ENCODE results near the gene FAM53B. TPM values are rescaled to one million over a fixed set of nuclear protein-coding genes. Genes with fewer than 3 reads are reported as not detected.

The FAM53B gene
- total RNA-seq, 1 donor from 2014 or later: 21.8 TPM

DNA sequence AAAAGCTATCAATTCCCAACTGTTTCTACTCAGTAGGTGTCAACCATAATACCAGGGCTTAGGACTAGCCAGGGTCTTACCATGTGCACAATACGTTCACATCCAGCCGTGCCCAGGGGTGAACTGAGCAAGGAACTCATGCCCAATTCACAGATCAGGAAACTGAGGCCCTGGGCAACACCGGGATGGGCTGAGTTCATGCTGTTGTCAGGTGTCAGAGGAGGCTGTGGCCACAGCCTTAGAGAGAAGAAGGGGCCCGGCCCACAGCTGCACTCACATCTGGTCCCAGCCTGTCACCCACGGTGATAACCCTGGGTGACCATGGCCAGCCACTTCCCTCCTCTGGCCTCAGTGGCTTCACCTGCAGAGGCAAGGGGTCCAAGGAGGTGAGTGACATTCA lies 92.0 kb downstream of the FAM53B start:
- DNase-seq: no peak
- intact Hi-C loops (cut with micrococcal nuclease): no loop called here
- Mint-ChIP-seq H3K4me3 (no peak overlapping the region), H3K27ac (no peak overlapping the region), H3K9me3 (no peaks in the 10 kb centered on the region), H3K36me3 (ENCODE audit: low read depth) (peaks cover 15% of the 10 kb centered on the region), H3K4me1 (peaks cover 61% of the 10 kb centered on the region), H3K27me3 (no peaks in the 10 kb centered on the region)

DNA sequence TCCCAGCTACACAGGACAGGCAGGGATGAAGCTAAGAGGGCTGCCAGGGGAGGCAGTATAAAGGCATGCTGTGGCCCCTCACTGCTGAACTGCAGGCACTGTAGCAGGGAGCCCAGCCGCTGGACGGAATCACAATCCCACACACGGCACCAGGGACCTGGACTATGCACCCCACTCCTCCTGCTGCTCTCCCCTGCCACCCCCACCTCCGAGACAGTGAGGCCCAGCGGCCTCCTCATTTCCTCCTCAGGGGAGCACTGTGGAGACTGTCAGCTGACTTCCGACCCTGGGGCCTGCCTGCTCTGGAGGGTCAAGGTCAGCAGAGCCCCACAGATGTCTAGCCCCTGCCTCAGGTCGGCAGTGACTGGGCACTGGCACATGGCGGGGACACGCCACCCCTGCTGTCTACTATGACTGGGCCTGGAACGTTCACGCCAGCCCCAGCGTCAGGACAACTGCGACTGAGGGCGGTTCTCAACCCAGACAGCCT lies 92.7 kb downstream of the FAM53B start:
- H3K27ac Mint-ChIP-seq: no peak overlapping the region
- peaks cover 19% of the 10 kb centered on the region for H3K36me3 Mint-ChIP-seq (ENCODE audit: low read depth)
- no peaks in the 10 kb centered on the region for H3K9me3 Mint-ChIP-seq
- no peaks in the 10 kb centered on the region for H3K27me3 Mint-ChIP-seq
- DNase-seq: no peak
- intact Hi-C loops (cut with micrococcal nuclease): no loop called here
- no peak overlapping the region for H3K4me3 Mint-ChIP-seq
- H3K4me1 Mint-ChIP-seq: peaks cover 66% of the 10 kb centered on the region

DNA sequence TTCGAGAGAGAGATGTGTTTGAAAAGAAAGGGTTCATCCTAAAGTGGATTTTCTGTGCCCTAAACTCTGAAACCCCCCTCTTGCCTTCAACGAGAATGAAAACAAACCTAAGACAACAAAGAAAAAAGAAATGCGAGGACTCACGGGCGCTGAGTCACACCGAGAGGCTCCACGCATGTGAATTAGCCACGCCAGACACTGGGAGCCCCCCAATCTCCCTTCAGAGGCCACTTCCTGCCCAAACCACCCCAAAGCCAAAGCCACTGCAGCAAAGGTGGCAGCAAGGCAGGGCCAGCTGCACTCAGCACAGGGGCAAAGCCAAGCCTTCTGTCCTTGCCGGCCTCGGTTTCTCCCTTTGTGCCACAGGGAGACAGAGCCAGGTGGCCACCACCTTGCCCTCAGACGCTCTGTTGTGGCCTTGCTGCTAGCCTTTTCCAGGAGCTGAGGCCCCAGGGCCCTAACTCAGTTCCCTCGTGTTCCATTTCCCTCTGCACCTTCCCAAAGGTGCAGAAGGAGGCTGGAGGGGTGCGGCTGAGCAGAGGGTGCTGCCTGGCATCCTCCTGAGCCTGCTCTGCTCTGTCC lies 93.3 kb downstream of the FAM53B start:
- Mint-ChIP-seq H3K4me3 (peak overlapping the region; percentile 75), H3K9me3 (no peaks in the 10 kb centered on the region), H3K27me3 (no peaks in the 10 kb centered on the region), H3K4me1 (peaks cover 70% of the 10 kb centered on the region), H3K27ac (peak overlapping the region; percentile 64), H3K36me3 (ENCODE audit: low read depth) (peaks cover 20% of the 10 kb centered on the region)
- DNase-seq: peak; percentile 85
- intact Hi-C loops (cut with micrococcal nuclease): no loop called here

DNA sequence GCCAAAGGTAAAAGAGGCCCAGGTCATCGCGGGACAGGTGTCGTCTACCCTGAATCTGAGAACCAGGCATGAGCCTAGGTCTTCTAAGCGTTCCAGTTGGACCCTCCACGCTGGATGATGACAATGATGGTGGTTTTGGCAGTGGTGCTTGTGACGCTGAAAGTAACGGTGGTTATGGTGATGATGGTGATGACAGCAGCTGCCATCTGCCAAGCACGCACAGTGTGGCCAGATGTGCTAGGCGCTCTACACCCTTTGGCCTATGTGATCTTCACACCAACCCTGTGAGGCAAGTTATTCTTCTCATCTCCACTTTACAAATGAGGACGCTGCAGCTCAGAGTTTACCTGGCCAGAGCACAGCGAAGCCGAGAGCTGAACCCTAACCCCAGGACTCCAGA lies 93.9 kb downstream of the FAM53B start:
- peaks cover 16% of the 10 kb centered on the region for H3K36me3 Mint-ChIP-seq (ENCODE audit: low read depth)
- H3K4me3 Mint-ChIP-seq: peak overlapping the region; percentile 75
- peaks cover 67% of the 10 kb centered on the region for H3K4me1 Mint-ChIP-seq
- DNase-seq: no peak
- H3K9me3 Mint-ChIP-seq: no peaks in the 10 kb centered on the region
- intact Hi-C loops (cut with micrococcal nuclease): no loop called here
- H3K27me3 Mint-ChIP-seq: no peaks in the 10 kb centered on the region
- peak overlapping the region; percentile 64 for H3K27ac Mint-ChIP-seq

DNA sequence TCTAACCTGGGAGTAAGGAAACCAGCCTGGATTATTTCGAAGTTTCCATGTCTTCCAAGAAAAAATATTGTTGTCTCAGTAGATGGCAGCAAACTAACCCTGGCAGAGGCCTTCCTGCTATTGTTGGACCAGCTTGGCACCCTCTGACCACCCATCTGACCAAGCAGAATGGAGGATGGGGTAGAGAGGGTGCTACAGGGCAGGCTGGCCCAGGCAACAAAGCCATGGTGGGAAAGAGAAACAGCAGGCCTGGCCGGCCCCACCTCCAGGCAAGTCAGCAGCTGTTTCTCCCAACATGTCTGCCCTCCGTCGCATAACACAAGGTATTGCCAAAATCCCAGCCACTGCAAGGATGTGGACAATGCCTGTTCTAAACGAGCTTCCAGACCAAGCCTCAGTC lies 95.0 kb downstream of the FAM53B start:
- Mint-ChIP-seq H3K27ac (peak overlapping the region; percentile 94), H3K9me3 (no peaks in the 10 kb centered on the region), H3K27me3 (no peaks in the 10 kb centered on the region), H3K4me3 (peak overlapping the region; percentile 81), H3K36me3 (ENCODE audit: low read depth) (peaks cover 16% of the 10 kb centered on the region), H3K4me1 (peaks cover 64% of the 10 kb centered on the region)
- intact Hi-C loops (cut with micrococcal nuclease): loop anchor here (2.0 kb wide), 1 partner anchor 34 kb away; no protein-coding TSS in a partner anchor
- DNase-seq: no peak

DNA sequence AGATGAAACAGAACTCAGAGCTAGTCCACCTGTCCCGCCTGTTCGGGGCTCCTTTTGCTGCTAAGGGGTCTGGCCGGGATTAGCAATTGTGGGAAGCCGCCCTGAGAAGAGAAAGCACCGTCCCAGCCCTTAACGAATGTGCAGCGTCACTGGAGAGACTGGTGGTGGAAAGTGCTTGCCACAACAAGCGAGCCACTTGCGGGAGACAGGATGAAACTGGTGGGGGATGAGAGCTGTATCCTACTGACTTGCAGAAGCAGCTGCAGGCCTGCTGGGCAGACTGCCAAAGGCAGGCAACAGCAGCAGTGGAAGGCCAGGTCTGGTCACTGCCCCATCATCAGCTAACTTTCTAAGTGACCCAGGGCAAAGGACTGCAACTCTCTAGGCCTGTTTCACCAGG lies 95.4 kb downstream of the FAM53B start:
- Mint-ChIP-seq H3K4me1 (peaks cover 64% of the 10 kb centered on the region), H3K27me3 (no peaks in the 10 kb centered on the region), H3K4me3 (peak overlapping the region; percentile 81), H3K36me3 (ENCODE audit: low read depth) (peaks cover 16% of the 10 kb centered on the region), H3K27ac (peak overlapping the region; percentile 94), H3K9me3 (no peaks in the 10 kb centered on the region)
- intact Hi-C loops (cut with micrococcal nuclease): loop anchor here (1.0 to 2.0 kb wide), 5 partner anchors 21 to 93 kb away; no protein-coding TSS in a partner anchor
- peak; percentile 87 for DNase-seq

DNA sequence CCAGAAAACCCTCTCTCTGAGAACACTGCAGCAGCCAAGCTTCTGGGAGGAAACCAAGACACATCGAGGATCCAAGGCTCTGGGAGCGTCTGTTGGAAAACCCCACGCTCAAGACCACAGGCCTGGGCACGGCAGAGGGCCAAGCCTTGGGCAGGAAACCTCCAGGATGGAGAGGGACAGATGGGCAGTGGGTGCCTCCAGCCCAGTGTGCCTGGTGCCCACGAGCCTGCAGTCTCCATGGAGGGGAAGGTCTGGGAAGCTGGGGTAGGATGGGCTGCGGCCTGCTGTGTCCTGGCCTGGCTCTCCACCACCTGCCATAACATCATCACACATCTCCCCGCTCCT lies 96.1 kb downstream of the FAM53B start:
- intact Hi-C loops (cut with micrococcal nuclease): loop anchor here (1.0 to 2.0 kb wide), 5 partner anchors 21 to 93 kb away; no protein-coding TSS in a partner anchor
- H3K27me3 Mint-ChIP-seq: no peaks in the 10 kb centered on the region

DNA sequence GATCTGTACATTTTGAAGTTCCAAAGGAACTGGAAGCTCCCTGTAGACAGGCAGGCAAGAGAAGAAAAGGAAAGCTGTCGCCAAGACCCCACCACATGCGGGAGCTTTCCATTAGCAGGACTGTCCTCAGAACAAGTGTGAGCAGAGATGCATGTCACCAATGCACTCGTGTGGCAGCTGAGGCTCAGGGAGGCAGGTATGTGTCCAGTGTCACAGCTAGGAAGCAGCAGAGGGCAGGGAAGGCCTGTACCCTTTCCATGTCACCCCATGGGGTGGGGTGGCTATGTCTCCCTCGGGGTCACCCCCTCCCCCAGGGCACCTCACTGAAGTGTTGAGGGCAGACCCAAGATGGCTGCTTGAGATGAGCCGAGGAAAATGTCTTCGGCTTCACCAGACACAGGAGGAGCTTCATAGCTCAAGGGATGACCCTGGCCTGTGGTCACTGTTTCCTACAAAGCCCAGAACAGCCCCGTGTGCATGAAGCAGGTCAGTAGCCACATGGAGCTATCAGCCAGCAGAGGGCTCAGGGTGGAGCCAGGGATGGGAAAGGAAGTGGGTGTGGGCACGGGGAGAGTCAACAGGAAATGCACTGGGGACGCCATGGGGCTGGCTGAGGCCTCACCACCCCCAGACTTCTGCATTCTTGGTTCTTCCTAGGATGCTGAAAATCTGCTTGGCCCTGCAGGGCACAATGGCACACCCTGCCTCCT lies 96.6 kb downstream of the FAM53B start:
- Mint-ChIP-seq H3K9me3 (no peaks in the 10 kb centered on the region), H3K4me1 (peaks cover 64% of the 10 kb centered on the region), H3K27me3 (no peaks in the 10 kb centered on the region), H3K36me3 (ENCODE audit: low read depth) (peaks cover 20% of the 10 kb centered on the region), H3K27ac (peak overlapping the region; percentile 94), H3K4me3 (peak overlapping the region; percentile 81)
- intact Hi-C loops (cut with micrococcal nuclease): loop anchor here (1.0 to 2.0 kb wide), 5 partner anchors 20 to 94 kb away; no protein-coding TSS in a partner anchor
- peak; percentile 92 for DNase-seq

More for the DNA sequence above, 96.1 kb downstream of the FAM53B start:
- H3K36me3 Mint-ChIP-seq (ENCODE audit: low read depth): peaks cover 16% of the 10 kb centered on the region
- no peaks in the 10 kb centered on the region for H3K9me3 Mint-ChIP-seq
- peak overlapping the region; percentile 94 for H3K27ac Mint-ChIP-seq
- H3K4me3 Mint-ChIP-seq: peak overlapping the region; percentile 81
- peaks cover 64% of the 10 kb centered on the region for H3K4me1 Mint-ChIP-seq
- DNase-seq: no peak

DNA sequence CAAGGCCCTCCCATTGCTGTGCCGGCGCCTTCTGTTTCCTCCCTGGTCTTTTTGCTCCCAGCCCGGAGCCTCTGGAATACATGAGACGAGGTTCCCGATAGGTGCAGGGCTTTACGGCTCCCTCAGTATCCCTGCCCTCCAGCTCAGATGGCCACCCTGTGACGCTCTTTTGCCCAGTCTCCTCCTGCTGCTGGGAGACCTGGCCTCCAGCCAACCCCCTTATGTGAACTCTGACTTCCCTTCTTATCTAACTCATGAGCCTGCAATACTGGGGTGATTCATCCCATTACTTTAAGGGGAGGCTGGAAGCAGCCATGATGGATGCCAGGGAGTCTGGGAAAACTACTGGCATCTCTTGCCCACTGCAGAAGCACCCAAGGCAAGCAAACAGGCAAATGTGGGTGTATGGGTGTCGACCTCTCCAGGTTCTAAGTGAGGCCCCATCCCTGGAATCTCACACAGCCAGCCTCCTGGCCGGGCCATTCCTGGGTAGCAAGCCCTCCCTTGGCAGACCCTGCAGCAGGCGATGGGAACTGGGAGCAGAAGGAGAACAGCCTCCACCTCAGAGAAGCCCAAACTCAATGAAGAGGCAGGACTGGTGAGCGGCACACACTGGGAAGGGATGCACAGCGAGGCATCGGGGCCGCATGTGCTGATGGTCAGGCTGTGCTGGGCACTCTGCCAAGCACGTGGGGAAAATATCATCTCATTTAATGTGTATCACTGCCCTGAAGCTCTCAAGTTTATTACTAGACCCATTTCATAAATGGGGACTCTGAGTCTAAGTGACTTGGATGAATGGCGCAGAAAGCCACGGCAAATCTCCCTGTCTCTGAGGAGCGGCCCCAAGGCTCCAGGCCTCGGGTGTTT lies 97.5 kb downstream of the FAM53B start:
- Mint-ChIP-seq H3K4me1 (peaks cover 61% of the 10 kb centered on the region), H3K9me3 (no peaks in the 10 kb centered on the region), H3K4me3 (peak overlapping the region; percentile 81), H3K27ac (peak overlapping the region; percentile 94), H3K36me3 (ENCODE audit: low read depth) (peaks cover 22% of the 10 kb centered on the region), H3K27me3 (no peaks in the 10 kb centered on the region)
- DNase-seq: no peak
- intact Hi-C loops (cut with micrococcal nuclease): no loop called here

DNA sequence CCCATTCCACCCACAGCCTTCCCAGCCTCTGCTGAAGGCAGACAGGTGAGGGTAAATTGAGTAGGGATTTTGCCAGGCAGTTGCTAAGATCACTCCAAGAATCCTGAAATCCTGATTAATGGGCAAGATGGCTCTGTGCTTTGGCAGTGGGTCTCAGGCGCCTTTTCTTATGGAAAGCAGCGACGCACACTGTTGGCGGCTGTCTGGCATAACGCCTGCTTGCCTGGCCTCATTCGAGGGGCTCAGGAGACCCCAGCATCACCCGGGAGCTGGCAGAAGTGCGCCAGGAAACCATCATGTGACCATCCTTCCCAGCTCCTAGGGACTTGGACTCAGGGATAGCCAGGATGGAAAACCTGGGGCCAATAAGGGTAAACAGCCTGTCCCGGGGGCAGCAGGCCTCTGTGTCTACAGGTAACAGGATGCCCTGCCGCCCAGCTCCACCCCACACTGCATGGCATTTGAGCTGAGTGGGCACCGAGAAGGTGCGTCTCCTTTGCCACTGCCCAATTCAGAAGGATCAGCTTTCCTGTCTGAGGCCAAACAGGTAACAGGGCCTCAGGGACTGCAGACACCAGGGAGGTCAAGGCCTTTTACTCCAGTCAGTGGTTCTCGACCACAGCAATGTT lies 98.6 kb downstream of the FAM53B start:
- H3K4me3 Mint-ChIP-seq: no peak overlapping the region
- no peaks in the 10 kb centered on the region for H3K9me3 Mint-ChIP-seq
- H3K36me3 Mint-ChIP-seq (ENCODE audit: low read depth): peaks cover 20% of the 10 kb centered on the region
- no peak overlapping the region for H3K27ac Mint-ChIP-seq
- peaks cover 62% of the 10 kb centered on the region for H3K4me1 Mint-ChIP-seq
- DNase-seq: no peak
- intact Hi-C loops (cut with micrococcal nuclease): no loop called here
- H3K27me3 Mint-ChIP-seq: no peaks in the 10 kb centered on the region

DNA sequence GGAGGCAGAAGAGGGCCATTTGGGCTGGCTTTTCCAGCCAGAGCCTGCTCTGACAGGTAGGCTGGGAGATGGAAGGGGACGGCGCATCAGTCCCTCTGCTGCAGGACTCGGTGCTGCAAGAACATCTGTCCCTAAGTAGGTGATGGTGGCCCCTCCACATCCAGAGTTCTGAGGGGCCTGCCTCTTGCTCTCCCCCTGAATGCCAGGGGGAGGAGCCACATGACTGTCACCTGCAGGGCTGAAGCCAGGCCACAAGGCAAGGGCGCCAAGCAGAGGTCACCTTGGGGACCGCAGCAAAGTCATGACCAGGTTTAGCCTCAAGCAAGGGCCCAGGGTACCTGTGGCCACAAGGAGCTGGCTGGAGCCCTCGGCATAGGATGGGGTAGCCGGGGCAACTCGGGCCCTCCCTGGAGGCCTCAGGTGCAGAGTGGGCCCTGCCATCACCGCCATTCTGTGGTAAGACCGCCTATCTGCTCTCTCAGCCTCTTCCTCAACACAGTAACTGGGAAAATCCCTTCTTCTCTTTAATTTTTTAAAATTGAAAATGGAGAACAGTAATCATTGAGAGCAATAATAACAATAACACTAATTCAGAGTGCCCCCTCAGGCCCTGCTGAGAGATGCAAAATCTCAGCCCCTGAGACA lies 99.3 kb downstream of the FAM53B start:
- H3K36me3 Mint-ChIP-seq (ENCODE audit: low read depth): peaks cover 19% of the 10 kb centered on the region
- H3K27me3 Mint-ChIP-seq: no peaks in the 10 kb centered on the region
- H3K9me3 Mint-ChIP-seq: no peaks in the 10 kb centered on the region
- intact Hi-C loops (cut with micrococcal nuclease): no loop called here
- H3K4me3 Mint-ChIP-seq: no peak overlapping the region
- no peak overlapping the region for H3K27ac Mint-ChIP-seq
- DNase-seq: no peak
- peaks cover 60% of the 10 kb centered on the region for H3K4me1 Mint-ChIP-seq

DNA sequence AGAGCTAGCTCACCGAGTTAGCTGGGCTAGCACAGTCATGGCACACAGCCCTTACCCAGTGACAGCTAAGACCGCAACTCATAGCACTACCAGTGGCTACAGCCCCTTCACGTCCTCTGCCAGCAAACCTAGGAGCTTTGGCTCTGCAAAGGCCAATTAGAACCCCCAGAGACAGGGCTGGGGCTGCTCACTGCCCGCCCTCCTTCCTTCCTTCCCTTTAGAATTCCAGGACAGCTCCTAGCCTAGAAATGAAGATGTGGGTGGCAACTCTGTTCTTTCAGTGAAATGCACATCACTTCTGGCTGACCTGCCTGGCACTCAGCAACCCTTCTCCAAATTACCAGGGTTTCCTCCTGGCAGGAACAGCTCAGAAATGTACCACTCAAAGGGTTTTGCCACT lies 99.9 kb downstream of the FAM53B start:
- Mint-ChIP-seq H3K4me1 (peaks cover 54% of the 10 kb centered on the region), H3K9me3 (no peaks in the 10 kb centered on the region), H3K27ac (no peak overlapping the region), H3K4me3 (no peak overlapping the region), H3K27me3 (no peaks in the 10 kb centered on the region), H3K36me3 (ENCODE audit: low read depth) (peaks cover 15% of the 10 kb centered on the region)
- intact Hi-C loops (cut with micrococcal nuclease): no loop called here
- no peak for DNase-seq

DNA sequence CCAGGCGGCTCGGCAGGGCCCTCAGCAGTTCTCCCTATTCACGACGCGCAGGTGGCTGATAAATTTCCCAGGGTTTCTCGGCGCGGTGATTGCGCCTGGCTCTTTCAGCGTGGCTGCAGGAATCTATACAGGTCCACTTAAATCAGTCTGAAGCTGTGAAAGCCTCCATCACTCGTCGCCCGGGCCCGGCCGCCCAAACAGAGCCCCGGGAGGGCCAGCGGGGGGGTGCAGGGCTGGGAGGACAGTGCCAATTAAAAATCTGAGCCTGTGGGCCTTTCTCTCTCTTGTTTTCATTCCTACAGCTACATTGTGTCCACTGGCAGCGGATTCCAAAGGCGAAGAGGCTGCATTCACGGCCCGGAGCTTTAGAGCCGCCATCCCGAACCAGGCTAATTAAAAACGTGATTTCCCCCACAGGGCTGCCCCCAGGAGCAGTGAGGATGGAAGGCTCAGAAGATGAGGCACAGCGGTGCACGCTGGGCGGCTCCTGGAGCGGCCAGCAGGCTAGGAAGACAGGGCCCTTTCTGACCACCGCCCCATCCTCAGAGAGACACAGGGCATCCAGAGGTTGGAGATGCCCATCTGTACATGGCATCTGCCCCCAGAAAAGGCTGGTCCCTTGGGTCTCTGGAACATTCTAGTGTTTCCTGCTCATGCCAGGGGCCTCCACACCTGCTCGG lies 100.7 kb downstream of the FAM53B start:
- Mint-ChIP-seq H3K9me3 (no peaks in the 10 kb centered on the region), H3K4me3 (no peak overlapping the region), H3K27me3 (no peaks in the 10 kb centered on the region), H3K27ac (no peak overlapping the region), H3K36me3 (ENCODE audit: low read depth) (peaks cover 15% of the 10 kb centered on the region), H3K4me1 (peaks cover 46% of the 10 kb centered on the region)
- DNase-seq: no peak
- intact Hi-C loops (cut with micrococcal nuclease): no loop called here

Data from activated CD4-positive, alpha-beta T cell treated with anti-CD3 and anti-CD28 coated beads, Interleukin-2, amount 10 ng/mL, durations not matched to agents 24 days and 14 days (primary cell).